K562 (cell line): ENCODE results near the gene PTOV1. TPM values are rescaled to one million over a fixed set of nuclear protein-coding genes. Genes with fewer than 3 reads are reported as not detected.

Source experiments
- ARID1B ChIP-seq: fragments of 450-650 bp; IDR thresholded peaks from 2 replicates; pipeline ENCODE4 v1.6.1; 2016; ENCODE audit warnings: antibody characterized with exemption, mild to moderate bottlenecking, inconsistent platforms
- ETV5 ChIP-seq: sonication (generic); formaldehyde crosslinking; IDR thresholded peaks from 2 replicates; pipeline ENCODE4 v1.4.0; 2020; ENCODE audit warnings: low read depth, mild to moderate bottlenecking, missing genetic modification reagents
- HOXB6 ChIP-seq: fragments of 250-450 bp; sonication (Bioruptor Pico); IDR thresholded peaks from 2 replicates; pipeline ENCODE4 v1.5.1; 2022; ENCODE audit warnings: mild to moderate bottlenecking, borderline replicate concordance
- KLF1 ChIP-seq: fragments of 450-650 bp; IDR thresholded peaks from 2 replicates; pipeline ENCODE4 v1.6.1; 2016; ENCODE audit warnings: missing genetic modification characterization, missing compliant biosample characterization
- MTA2 ChIP-seq: fragments of 450-650 bp; IDR thresholded peaks from 2 replicates; pipeline ENCODE4 v1.6.1; 2016; ENCODE audit warnings: low read depth
- NR2C1 ChIP-seq, 2 experiments: fragments of 450-650 bp; IDR thresholded peaks; 2 replicates each; pipeline ENCODE4 v1.6.1; 2017; ENCODE audit warnings: mild to moderate bottlenecking in 2 of 2, antibody characterized with exemption in 1 of 2, inconsistent platforms in 1 of 2, missing compliant biosample characterization in 1 of 2, missing genetic modification characterization in 1 of 2
- NRF1 ChIP-seq, 2 experiments: fragments of 450-650 bp; IDR thresholded peaks in 1 of 2; conservative IDR thresholded peaks in 1 of 2; 2 replicates each; pipeline ENCODE4 v1.6.1; 2014; ENCODE audit warnings: mild to moderate bottlenecking in 2 of 2
- PML ChIP-seq: IDR thresholded peaks from 2 replicates; pipeline ENCODE4 v1.6.1; 2012; ENCODE audit warnings: low read length, inconsistent platforms
- RB1 ChIP-seq: fragments of 450-650 bp; IDR thresholded peaks from 2 replicates; pipeline ENCODE4 v1.6.1; 2017; ENCODE audit warnings: low read depth, mild to moderate bottlenecking
- SOX6 ChIP-seq: fragments of 450-650 bp; IDR thresholded peaks from 2 replicates; pipeline ENCODE4 v1.6.1; 2014; ENCODE audit warnings: mild to moderate bottlenecking
- SP1 ChIP-seq: sonication (generic); formaldehyde crosslinking; IDR thresholded peaks from 2 replicates; pipeline ENCODE4 v1.8.1; 2022; ENCODE audit warnings: mild to moderate bottlenecking, missing genetic modification reagents
- SRSF1 ChIP-seq: fragments of 200-400 bp; formaldehyde crosslinking; IDR thresholded peaks from 2 replicates; pipeline ENCODE4 v1.6.1; 2017; ENCODE audit warnings: mild to moderate bottlenecking, low read depth, low read length, moderate library complexity
- STAT5A ChIP-seq: IDR thresholded peaks from 2 replicates; pipeline ENCODE4 v1.6.1; 2012; ENCODE audit warnings: low read length, inconsistent platforms, borderline replicate concordance
- YBX1 ChIP-seq: fragments of 450-650 bp; IDR thresholded peaks from 2 replicates; pipeline ENCODE4 v1.7.1; 2016; ENCODE audit warnings: mild to moderate bottlenecking
- ZBTB1 ChIP-seq: sonication (generic); formaldehyde crosslinking; IDR thresholded peaks from 2 replicates; pipeline ENCODE4 v1.8.1; 2023; ENCODE audit warnings: missing genetic modification reagents, low read depth, mild to moderate bottlenecking, borderline replicate concordance
- ZBTB8A ChIP-seq: fragments of 450-650 bp; IDR thresholded peaks from 2 replicates; pipeline ENCODE4 v1.6.1; 2018; ENCODE audit warnings: mild to moderate bottlenecking, moderate library complexity; ENCODE audit not compliant: partially characterized antibody
- ZNF134 ChIP-seq: fragments of 250-450 bp; sonication (Bioruptor Pico); conservative IDR thresholded peaks from 2 replicates; pipeline ENCODE4 v1.4.0; 2020
- ZNF224 ChIP-seq: sonication (generic); formaldehyde crosslinking; IDR thresholded peaks from 2 replicates; pipeline ENCODE4 v1.8.0; 2022; ENCODE audit warnings: mild to moderate bottlenecking, missing genetic modification reagents
- polyA plus RNA-seq, 8 experiments: library from polyadenylated mRNA; depleted of rRNA in 4 of 8; stranded (reverse) in 5 of 8; unstranded in 3 of 8; fragments of >200 nt; fragmentation: Nextera tagmentation in 2 of 8; fragmentation: Illumina TruSeq in 1 of 8; extraction: Ambion mirVana in 2 of 8; extraction: Trizol in 1 of 8; gene quantifications; 2 replicates each; pipeline versions ENCODE4 v1.2.1 to v1.2.3, GENCODE V29; 2011 to 2014; ENCODE audit warnings: inconsistent platforms in 1 of 8, missing spikeins in 1 of 8
- total RNA-seq, 7 experiments: library from RNA; depleted of rRNA in 6 of 7; stranded (reverse); fragments of >200 nt in 6 of 7; fragmentation: Illumina TruSeq in 2 of 7; extraction: Trizol in 2 of 7; gene quantifications; 2 replicates each; pipeline versions ENCODE4 v1.2.1 to v1.2.3, GENCODE V29; 2011 to 2021; ENCODE audit warnings: low replicate concordance in 1 of 7
- TF ChIP-seq, protein P1 (sequence below): fragments of 450-650 bp; IDR thresholded peaks from 2 replicates; pipeline ENCODE4 v1.6.1; 2018; ENCODE audit not compliant: partially characterized antibody
- TF ChIP-seq, protein P2 (sequence below): sonication (generic); formaldehyde crosslinking; IDR thresholded peaks from 2 replicates; pipeline ENCODE4 v1.8.1; 2023; ENCODE audit warnings: mild to moderate bottlenecking, missing genetic modification reagents
- TF ChIP-seq, protein P3 (sequence below), 2 experiments: fragments of 450-650 bp; conservative IDR thresholded peaks; 2 replicates each; pipeline ENCODE4 v1.6.1; 2017; ENCODE audit warnings: mild to moderate bottlenecking in 2 of 2, moderate library complexity in 2 of 2

Gene PTOV1
- total and polyA plus RNA-seq, 9 of the 15 experiments (the other 6 are each of a cell fraction or from before 2014, with no cell fraction given): 4.9 to 169 (median 43.5) TPM

DNA sequence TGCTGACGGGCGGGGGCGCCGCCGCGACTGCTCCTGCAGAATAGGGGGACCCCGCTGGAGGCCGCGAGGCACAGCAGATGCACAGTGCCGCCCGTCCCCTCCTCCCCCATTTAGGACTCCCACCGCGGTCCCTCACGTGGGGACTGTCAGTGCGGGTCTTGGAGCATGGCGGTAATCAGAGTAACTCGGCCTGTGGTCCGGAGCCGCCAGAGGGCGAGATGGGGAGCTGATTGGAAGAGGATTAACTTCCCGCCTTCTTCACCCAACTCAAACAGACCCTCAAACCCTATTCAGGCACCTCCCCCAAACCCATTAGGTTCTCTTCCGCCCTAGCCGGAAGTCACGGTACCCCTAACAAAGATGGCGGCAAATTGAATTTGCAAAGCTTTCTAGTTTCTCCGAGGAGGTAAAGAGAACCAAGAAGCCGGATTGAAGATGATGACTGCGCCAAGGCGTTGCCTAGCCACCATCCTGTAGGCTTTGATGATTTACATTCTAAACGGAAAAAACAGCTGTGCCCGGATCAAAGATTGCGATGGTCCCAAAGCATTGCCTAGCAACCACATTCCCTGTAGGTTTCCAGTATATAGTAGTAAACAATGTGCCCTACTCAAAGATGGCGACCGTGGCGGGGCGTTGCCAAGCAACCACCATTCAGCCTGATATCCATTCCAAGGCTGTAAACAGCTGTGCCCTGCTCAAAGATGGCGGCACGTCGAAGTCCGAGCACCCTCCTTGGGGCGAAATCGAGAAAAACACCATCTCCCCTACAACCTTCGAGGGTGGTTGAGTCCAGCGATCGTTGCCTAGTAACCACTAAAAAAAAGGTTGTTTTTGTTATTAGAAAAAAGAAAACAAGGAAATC, 37.7 kb upstream of the PTOV1 start, which contains the start of gene FUZ (continued):
- TF ChIP-seq, protein P1, sequence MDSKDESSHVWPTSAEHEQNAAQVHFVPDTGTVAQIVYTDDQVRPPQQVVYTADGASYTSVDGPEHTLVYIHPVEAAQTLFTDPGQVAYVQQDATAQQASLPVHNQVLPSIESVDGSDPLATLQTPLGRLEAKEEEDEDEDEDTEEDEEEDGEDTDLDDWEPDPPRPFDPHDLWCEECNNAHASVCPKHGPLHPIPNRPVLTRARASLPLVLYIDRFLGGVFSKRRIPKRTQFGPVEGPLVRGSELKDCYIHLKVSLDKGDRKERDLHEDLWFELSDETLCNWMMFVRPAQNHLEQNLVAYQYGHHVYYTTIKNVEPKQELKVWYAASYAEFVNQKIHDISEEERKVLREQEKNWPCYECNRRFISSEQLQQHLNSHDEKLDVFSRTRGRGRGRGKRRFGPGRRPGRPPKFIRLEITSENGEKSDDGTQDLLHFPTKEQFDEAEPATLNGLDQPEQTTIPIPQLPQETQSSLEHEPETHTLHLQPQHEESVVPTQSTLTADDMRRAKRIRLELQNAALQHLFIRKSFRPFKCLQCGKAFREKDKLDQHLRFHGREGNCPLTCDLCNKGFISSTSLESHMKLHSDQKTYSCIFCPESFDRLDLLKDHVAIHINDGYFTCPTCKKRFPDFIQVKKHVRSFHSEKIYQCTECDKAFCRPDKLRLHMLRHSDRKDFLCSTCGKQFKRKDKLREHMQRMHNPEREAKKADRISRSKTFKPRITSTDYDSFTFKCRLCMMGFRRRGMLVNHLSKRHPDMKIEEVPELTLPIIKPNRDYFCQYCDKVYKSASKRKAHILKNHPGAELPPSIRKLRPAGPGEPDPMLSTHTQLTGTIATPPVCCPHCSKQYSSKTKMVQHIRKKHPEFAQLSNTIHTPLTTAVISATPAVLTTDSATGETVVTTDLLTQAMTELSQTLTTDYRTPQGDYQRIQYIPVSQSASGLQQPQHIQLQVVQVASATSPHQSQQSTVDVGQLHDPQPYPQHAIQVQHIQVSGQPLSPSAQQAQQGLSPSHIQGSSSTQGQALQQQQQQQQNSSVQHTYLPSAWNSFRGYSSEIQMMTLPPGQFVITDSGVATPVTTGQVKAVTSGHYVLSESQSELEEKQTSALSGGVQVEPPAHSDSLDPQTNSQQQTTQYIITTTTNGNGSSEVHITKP: peak; percentile 99
- TF ChIP-seq RB1 (peak; percentile 30; the same call in 1 of the 2 replicates), NR2C1 (IDR thresholded peaks at IDR 0.05) (peak; percentile 84), NR2C1 (tag; IDR thresholded peaks at IDR 0.05) (peak; percentile 86), KLF1 (no peak), NRF1 (conservative IDR thresholded peaks at IDR 0.05 in 1 of 2, IDR thresholded peaks at IDR 0.05 in 1 of 2) (peak in 1 of 2 experiments; percentile 23; a peak in 1 of 4 replicates), STAT5A (no peak), PML (no peak), ARID1B (0 out of 2 replicates have a peak, but pooled peaks have one; percentile 2), ZBTB8A (no peak), YBX1 (no peak), MTA2 (no peak), ZNF134 (CRISPR knock-in tag) (no peak), ZNF224 (CRISPR knock-in tag) (no peak), SOX6 (0 out of 2 replicates have a peak, but pooled peaks have one; percentile 32), HOXB6 (no peak), SP1 (0 out of 2 replicates have a peak, but pooled peaks have one; percentile 63), ZBTB1 (CRISPR knock-in tag) (no peak), SRSF1 (no peak), ETV5 (no peak)
- TF ChIP-seq, protein P2, sequence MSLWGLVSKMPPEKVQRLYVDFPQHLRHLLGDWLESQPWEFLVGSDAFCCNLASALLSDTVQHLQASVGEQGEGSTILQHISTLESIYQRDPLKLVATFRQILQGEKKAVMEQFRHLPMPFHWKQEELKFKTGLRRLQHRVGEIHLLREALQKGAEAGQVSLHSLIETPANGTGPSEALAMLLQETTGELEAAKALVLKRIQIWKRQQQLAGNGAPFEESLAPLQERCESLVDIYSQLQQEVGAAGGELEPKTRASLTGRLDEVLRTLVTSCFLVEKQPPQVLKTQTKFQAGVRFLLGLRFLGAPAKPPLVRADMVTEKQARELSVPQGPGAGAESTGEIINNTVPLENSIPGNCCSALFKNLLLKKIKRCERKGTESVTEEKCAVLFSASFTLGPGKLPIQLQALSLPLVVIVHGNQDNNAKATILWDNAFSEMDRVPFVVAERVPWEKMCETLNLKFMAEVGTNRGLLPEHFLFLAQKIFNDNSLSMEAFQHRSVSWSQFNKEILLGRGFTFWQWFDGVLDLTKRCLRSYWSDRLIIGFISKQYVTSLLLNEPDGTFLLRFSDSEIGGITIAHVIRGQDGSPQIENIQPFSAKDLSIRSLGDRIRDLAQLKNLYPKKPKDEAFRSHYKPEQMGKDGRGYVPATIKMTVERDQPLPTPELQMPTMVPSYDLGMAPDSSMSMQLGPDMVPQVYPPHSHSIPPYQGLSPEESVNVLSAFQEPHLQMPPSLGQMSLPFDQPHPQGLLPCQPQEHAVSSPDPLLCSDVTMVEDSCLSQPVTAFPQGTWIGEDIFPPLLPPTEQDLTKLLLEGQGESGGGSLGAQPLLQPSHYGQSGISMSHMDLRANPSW (CRISPR knock-in tag): no peak
- TF ChIP-seq, protein P3, sequence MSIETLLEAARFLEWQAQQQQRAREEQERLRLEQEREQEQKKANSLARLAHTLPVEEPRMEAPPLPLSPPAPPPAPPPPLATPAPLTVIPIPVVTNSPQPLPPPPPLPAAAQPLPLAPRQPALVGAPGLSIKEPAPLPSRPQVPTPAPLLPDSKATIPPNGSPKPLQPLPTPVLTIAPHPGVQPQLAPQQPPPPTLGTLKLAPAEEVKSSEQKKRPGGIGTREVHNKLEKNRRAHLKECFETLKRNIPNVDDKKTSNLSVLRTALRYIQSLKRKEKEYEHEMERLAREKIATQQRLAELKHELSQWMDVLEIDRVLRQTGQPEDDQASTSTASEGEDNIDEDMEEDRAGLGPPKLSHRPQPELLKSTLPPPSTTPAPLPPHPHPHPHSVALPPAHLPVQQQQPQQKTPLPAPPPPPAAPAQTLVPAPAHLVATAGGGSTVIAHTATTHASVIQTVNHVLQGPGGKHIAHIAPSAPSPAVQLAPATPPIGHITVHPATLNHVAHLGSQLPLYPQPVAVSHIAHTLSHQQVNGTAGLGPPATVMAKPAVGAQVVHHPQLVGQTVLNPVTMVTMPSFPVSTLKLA (conservative IDR thresholded peaks at IDR 0.05): peak; percentile 65 to 69
